Measurements from ENCODE around the gene PPFIBP1. TPM values are rescaled to one million over a fixed set of nuclear protein-coding genes. Genes with fewer than 3 reads are reported as not detected.

PPFIBP1 gene
- total and polyA plus RNA-seq, 2 of the 8 experiments (the other 6 are each of a cell fraction or from before 2014, with no cell fraction given) = 7.7 to 31.3 TPM

GRCh38 chr12:27505109-27505508, 18.9 kb upstream of the PPFIBP1 start:
- POLR2A ChIA-PET (ENCODE audit: partially characterized antibody) = no interaction called here

More at GRCh38 chr12:27505109-27505508, 18.9 kb upstream of the PPFIBP1 start:
- H3K27me3 ChIP-seq (replicated peaks in 1 of 4; ENCODE audit: control insufficient read depth in 3 of 4, extremely low read depth in 1 of 4, insufficient read depth in 3 of 4, low read length in 3 of 4) = no peaks in the 10 kb centered on the region
- no peak overlapping the region for H4K5ac ChIP-seq (ENCODE audit: insufficient read length, low read depth, low read length)
- H3K4me1 ChIP-seq (replicated peaks in 1 of 4; ENCODE audit: control insufficient read depth in 3 of 4, insufficient read depth in 4 of 4, low read length in 3 of 4) = no peaks in the 10 kb centered on the region; a peak in 2 of 7 replicates
- H3K14ac ChIP-seq (ENCODE audit: insufficient read length) = no peak overlapping the region
- H2BK15ac ChIP-seq (ENCODE audit: low read length) = no peak overlapping the region
- H3K79me2 ChIP-seq (ENCODE audit: control insufficient read depth in 1 of 2, insufficient read depth in 2 of 2, low read length in 2 of 2) = no peaks in the 10 kb centered on the region
- FAIRE-seq (no peak), DNase-seq (ENCODE audit: low read depth in 1 of 2, low spot score in 2 of 2) (no peak)
- H3K9ac ChIP-seq (replicated peaks in 1 of 4; ENCODE audit: extremely low read depth in 1 of 4, low read depth in 3 of 4, low read length in 3 of 4) = no peak overlapping the region
- no peak overlapping the region for H2BK120ac ChIP-seq (replicated peaks; ENCODE audit: low read depth, low read length)
- H3K23ac ChIP-seq (ENCODE audit: insufficient read length) = no peak overlapping the region
- TF ChIP-seq GABPA (IDR thresholded peaks at IDR 0.05; ENCODE audit: borderline replicate concordance, insufficient read depth, low read length) = no peak
- TF ChIP-seq, protein P1, sequence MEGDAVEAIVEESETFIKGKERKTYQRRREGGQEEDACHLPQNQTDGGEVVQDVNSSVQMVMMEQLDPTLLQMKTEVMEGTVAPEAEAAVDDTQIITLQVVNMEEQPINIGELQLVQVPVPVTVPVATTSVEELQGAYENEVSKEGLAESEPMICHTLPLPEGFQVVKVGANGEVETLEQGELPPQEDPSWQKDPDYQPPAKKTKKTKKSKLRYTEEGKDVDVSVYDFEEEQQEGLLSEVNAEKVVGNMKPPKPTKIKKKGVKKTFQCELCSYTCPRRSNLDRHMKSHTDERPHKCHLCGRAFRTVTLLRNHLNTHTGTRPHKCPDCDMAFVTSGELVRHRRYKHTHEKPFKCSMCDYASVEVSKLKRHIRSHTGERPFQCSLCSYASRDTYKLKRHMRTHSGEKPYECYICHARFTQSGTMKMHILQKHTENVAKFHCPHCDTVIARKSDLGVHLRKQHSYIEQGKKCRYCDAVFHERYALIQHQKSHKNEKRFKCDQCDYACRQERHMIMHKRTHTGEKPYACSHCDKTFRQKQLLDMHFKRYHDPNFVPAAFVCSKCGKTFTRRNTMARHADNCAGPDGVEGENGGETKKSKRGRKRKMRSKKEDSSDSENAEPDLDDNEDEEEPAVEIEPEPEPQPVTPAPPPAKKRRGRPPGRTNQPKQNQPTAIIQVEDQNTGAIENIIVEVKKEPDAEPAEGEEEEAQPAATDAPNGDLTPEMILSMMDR (IDR thresholded peaks at IDR 0.05; ENCODE audit: control extremely low read depth in 1 of 3, insufficient read depth in 1 of 3, low read depth in 1 of 3, low read length in 3 of 3) = no peak
- no peak for TF ChIP-seq TAF1 (IDR thresholded peaks at IDR 0.05; ENCODE audit: low read depth, low read length)
- TF ChIP-seq GTF2F1 (IDR thresholded peaks at IDR 0.05; ENCODE audit: borderline replicate concordance, low read depth, low read length) = no peak
- no peak overlapping the region for H4K91ac ChIP-seq (replicated peaks; ENCODE audit: insufficient read length, low read length)
- no peak overlapping the region for H3K56ac ChIP-seq (replicated peaks; ENCODE audit: insufficient read length, low read depth, low read length)
- H2BK12ac ChIP-seq (ENCODE audit: low read depth, low read length) = no peak overlapping the region
- H2AK5ac ChIP-seq (ENCODE audit: low read depth, low read length) = no peak overlapping the region
- H2BK20ac ChIP-seq (ENCODE audit: low read length) = no peak overlapping the region
- H3K27ac ChIP-seq (ENCODE audit: low read depth, low read length) = no peak overlapping the region
- no peaks in the 10 kb centered on the region for H3K79me1 ChIP-seq (ENCODE audit: low read depth, low read length)
- H3K23me2 ChIP-seq (ENCODE audit: low read depth, low read length) = no peaks in the 10 kb centered on the region
- H3K4me3 ChIP-seq (ENCODE audit: extremely low read depth in 1 of 4, insufficient read depth in 2 of 4, low read depth in 3 of 4, low read length in 4 of 4) = no peak overlapping the region
- WGBS, 2 experiments (ENCODE audit: extremely low coverage in 1 of 2, insufficient coverage in 1 of 2, insufficient read length in 1 of 2, insufficient replicate concordance in 2 of 2, low coverage in 1 of 2, low lambda C conversion rate in 2 of 2, missing lambda C conversion rate in 1 of 2) = 79% methylated on average over 2 of the region's 2 CpGs; no CpG with 5 or more reads in 1 of the 2 experiments
- no peaks in the 10 kb centered on the region for H4K20me1 ChIP-seq (replicated peaks in 1 of 2; ENCODE audit: control insufficient read depth in 1 of 2, insufficient read depth in 2 of 2, low read length in 2 of 2)
- CTCF ChIA-PET (ENCODE audit: partially characterized antibody) = interaction anchor here (0.6 to 1.3 kb wide), 4 partner anchors 10 to 126 kb away, joined by 3 to 5 read pairs (median 3); no protein-coding TSS in a partner anchor
- no peak overlapping the region for H2BK5ac ChIP-seq (ENCODE audit: low read depth, low read length)
- H3K4ac ChIP-seq (replicated peaks; ENCODE audit: insufficient read length, low read depth, low read length) = no peak overlapping the region
- H3K18ac ChIP-seq (ENCODE audit: extremely low read depth, low read length) = no peak overlapping the region
- no peak overlapping the region for H2AFZ ChIP-seq (ENCODE audit: low read length)
- H3K4me2 ChIP-seq (ENCODE audit: insufficient read depth in 1 of 2, low read depth in 2 of 2, low read length in 2 of 2) = no peak overlapping the region
- no peaks in the 10 kb centered on the region for H3K9me3 ChIP-seq (ENCODE audit: insufficient read depth in 2 of 2, low read depth in 1 of 2, low read length in 1 of 2)
- no peaks in the 10 kb centered on the region for H3K36me3 ChIP-seq (ENCODE audit: control insufficient read depth in 2 of 4, insufficient read depth in 4 of 4, low read length in 3 of 4)
- H4K8ac ChIP-seq (ENCODE audit: extremely low read depth, insufficient read depth, low read length) = no peak overlapping the region

All from H1 (cell line).